CD14-positive monocyte (primary cell): ENCODE results near the gene PER2. TPM values are rescaled to one million over a fixed set of nuclear protein-coding genes. Genes with fewer than 3 reads are reported as not detected.

Experiments used
- DNase-seq, 3 donors: peaks; one replicate each; pipeline ENCODE4 v3.0.0-alpha.2; 2011 to 2022
- H2AFZ ChIP-seq: 2 replicates; pipeline ENCODE4 v1.6.0; 2012; ENCODE audit warnings: mild to moderate bottlenecking, low read depth, low read length, inconsistent platforms; ENCODE audit not compliant: insufficient read depth, poor library complexity, severe bottlenecking
- H3K27ac ChIP-seq, 2 donors: 1 replicate in 1 of 2; 2 replicates in 1 of 2; pipeline ENCODE4 v1.5.1; 2012 to 2013; ENCODE audit warnings: low read length in 2 of 2, control low read depth in 1 of 2, inconsistent platforms in 1 of 2, low read depth in 1 of 2, mild to moderate bottlenecking in 1 of 2
- H3K27me3 ChIP-seq, 2 donors: one replicate each; pipeline versions ENCODE4 v1.6.0 to v1.6.1; 2011 to 2013; ENCODE audit warnings: low read length in 2 of 2; ENCODE audit not compliant: control insufficient read depth in 2 of 2, insufficient read depth in 2 of 2
- H3K36me3 ChIP-seq, 2 donors: replicated peaks in 1 of 2; 1 replicate in 1 of 2; 2 replicates in 1 of 2; pipeline versions ENCODE4 v1.5.1 to v1.6.1; 2012 to 2013; ENCODE audit warnings: low read length in 2 of 2, control low read depth in 1 of 2, inconsistent platforms in 1 of 2, mild to moderate bottlenecking in 1 of 2; ENCODE audit not compliant: insufficient read depth in 2 of 2, control insufficient read depth in 1 of 2
- H3K4me1 ChIP-seq, 2 donors: 1 replicate in 1 of 2; 2 replicates in 1 of 2; pipeline versions ENCODE4 v1.5.1 to v1.6.1; 2012 to 2013; ENCODE audit warnings: low read length in 2 of 2, control low read depth in 1 of 2, inconsistent platforms in 1 of 2, mild to moderate bottlenecking in 1 of 2, moderate library complexity in 1 of 2; ENCODE audit not compliant: insufficient read depth in 2 of 2, control insufficient read depth in 1 of 2
- H3K4me2 ChIP-seq: replicated peaks from 2 replicates; pipeline ENCODE3; 2012; ENCODE audit warnings: low read length, moderate library complexity, mild to moderate bottlenecking; ENCODE audit not compliant: poor library complexity, severe bottlenecking; ENCODE audit errors: extremely low read depth
- H3K4me3 ChIP-seq, 3 experiments: fragments of 200-600 bp in 1 of 3; sonication (generic) in 1 of 3; replicated peaks in 1 of 3; 1 replicate in 2 of 3; 2 replicates in 1 of 3; pipeline ENCODE4 v1.5.1; 2011 to 2013; ENCODE audit warnings: low read length in 3 of 3, mild to moderate bottlenecking in 3 of 3, control low read depth in 2 of 3, low read depth in 2 of 3, inconsistent platforms in 1 of 3, moderate library complexity in 1 of 3
- H3K79me2 ChIP-seq: 2 replicates; pipeline ENCODE4 v1.6.0; 2012; ENCODE audit warnings: mild to moderate bottlenecking, control low read depth, inconsistent platforms, low read length, moderate library complexity; ENCODE audit not compliant: insufficient read depth
- H3K9ac ChIP-seq: 2 replicates; pipeline ENCODE4 v1.6.0; 2017; ENCODE audit warnings: low read length, mild to moderate bottlenecking; ENCODE audit not compliant: insufficient read depth, poor library complexity, severe bottlenecking
- H3K9me3 ChIP-seq, 2 donors: replicated peaks in 1 of 2; 1 replicate in 1 of 2; 2 replicates in 1 of 2; pipeline versions ENCODE4 v1.5.1 to v1.6.1; 2012 to 2013; ENCODE audit warnings: low read length in 2 of 2, control low read depth in 1 of 2; ENCODE audit not compliant: control insufficient read depth in 1 of 2, insufficient read depth in 1 of 2
- H4K20me1 ChIP-seq: 2 replicates; pipeline ENCODE4 v1.6.0; 2012; ENCODE audit warnings: mild to moderate bottlenecking, low read length, control low read depth, moderate library complexity; ENCODE audit not compliant: insufficient read depth
- H3K27ac Mint-ChIP-seq, 7 donors: one replicate each; pipeline ENCODE4 v1.8.0; 2020; ENCODE audit warnings: mild to moderate bottlenecking in 7 of 7, mixed read lengths in 7 of 7, moderate library complexity in 6 of 7, inconsistent platforms in 2 of 7
- H3K27me3 Mint-ChIP-seq, 3 donors: one replicate each; pipeline ENCODE4 v1.8.0; 2021 to 2022; ENCODE audit warnings: low read depth in 3 of 3, mild to moderate bottlenecking in 3 of 3, mixed read lengths in 3 of 3, moderate library complexity in 3 of 3, inconsistent platforms in 1 of 3
- H3K36me3 Mint-ChIP-seq, 2 donors: one replicate each; pipeline ENCODE4 v1.8.0; 2020; ENCODE audit warnings: mixed read lengths in 2 of 2, inconsistent platforms in 1 of 2, mild to moderate bottlenecking in 1 of 2
- H3K4me1 Mint-ChIP-seq: one replicate; pipeline ENCODE4 v1.8.0; 2020; ENCODE audit warnings: mild to moderate bottlenecking, mixed read lengths
- H3K4me3 Mint-ChIP-seq, 2 donors: one replicate each; pipeline ENCODE4 v1.8.0; 2020; ENCODE audit warnings: mild to moderate bottlenecking in 2 of 2, mixed read lengths in 2 of 2, moderate library complexity in 1 of 2
- H3K9me3 Mint-ChIP-seq, 7 donors: one replicate each; pipeline ENCODE4 v1.8.0; 2020 to 2022; ENCODE audit warnings: mixed read lengths in 7 of 7, mild to moderate bottlenecking in 6 of 7, moderate library complexity in 6 of 7, inconsistent platforms in 2 of 7
- CTCF ChIP-seq: fragments of 200-600 bp; IDR thresholded peaks from one replicate; pipeline ENCODE4 v1.8.0; 2022; ENCODE audit warnings: antibody characterized with exemption, mild to moderate bottlenecking
- WGBS: methylation state at CpG from one replicate; pipeline ENCODE4 v1.1.5; 2013; ENCODE audit warnings: missing lambda C conversion rate; ENCODE audit not compliant: insufficient coverage; 5-methylcytosine and 5-hydroxymethylcytosine counted together
- intact Hi-C, 2 donors: fragments of 100-400 bp; cut with micrococcal nuclease; formaldehyde crosslinking; loops; one replicate each; pipeline versions ENCODE4 v1.15.0 to v1.15.1; 2023
- polyA plus RNA-seq, 3 donors: library from polyadenylated mRNA; depleted of rRNA in 1 of 3; unstranded in 2 of 3; stranded (reverse) in 1 of 3; fragments of 300-500 nt in 2 of 3; fragments of >200 nt in 1 of 3; fragmentation: Illumina TruSeq in 2 of 3; gene quantifications; 1 replicate in 2 of 3; 2 replicates in 1 of 3; pipeline ENCODE4 v1.2.3, GENCODE V29; 2012 to 2021

Gene PER2
- polyA plus RNA-seq, 3 donors, result 1.6 to 5.6 (median 3.1) TPM

- Histone ChIP-seq H3K36me3 (no peaks in the 10 kb centered on the region), H3K4me3 (no peak overlapping the region), H3K79me2 (no peaks in the 10 kb centered on the region), H3K9me3 (peaks cover 0 to 8% of the 10 kb centered on the region in 2 donors), H3K4me2 (no peak overlapping the region), H3K27me3 (peaks cover 0 to 6% of the 10 kb centered on the region in 2 donors), H4K20me1 (no peaks in the 10 kb centered on the region), H3K9ac (no peak overlapping the region), H3K27ac (no peak overlapping the region), H2AFZ (no peak overlapping the region), H3K4me1 (peaks cover 11 to 14% of the 10 kb centered on the region in 2 donors)
- H3K4me1 Mint-ChIP-seq, result peaks cover 14% of the 10 kb centered on the region
- 87% methylated on average over 4 of the region's 4 CpGs for WGBS
- TF ChIP-seq CTCF, result no peak
- H3K27me3 Mint-ChIP-seq, result peaks cover 7 to 56% (median 53%) of the 10 kb centered on the region in 3 donors
- no peak for DNase-seq
- H3K9me3 Mint-ChIP-seq, result peaks cover 0 to 19% (median 7%) of the 10 kb centered on the region in 7 donors
- peak overlapping the region in 1 of 7 donors; percentile 51 for H3K27ac Mint-ChIP-seq
- intact Hi-C loops, result no loop called here
- no peak overlapping the region for H3K4me3 Mint-ChIP-seq
- peaks cover 12 to 27% of the 10 kb centered on the region in 2 donors for H3K36me3 Mint-ChIP-seq
Observed at GRCh38 chr2:238228700-238229099, 59.7 kb downstream of the PER2 start.

GRCh38 chr2:238227587-238228032 is 60.8 kb downstream of the PER2 start:
- Mint-ChIP-seq H3K27ac (peak overlapping the region in 1 of 7 donors; percentile 7), H3K4me1 (peaks cover 14% of the 10 kb centered on the region), H3K9me3 (peaks cover 0 to 16% (median 5%) of the 10 kb centered on the region in 7 donors), H3K27me3 (peaks cover 9 to 48% (median 46%) of the 10 kb centered on the region in 3 donors), H3K36me3 (peaks cover 12 to 27% of the 10 kb centered on the region in 2 donors), H3K4me3 (no peak overlapping the region)
- Histone ChIP-seq H2AFZ (no peak overlapping the region), H3K4me2 (no peak overlapping the region), H3K36me3 (no peaks in the 10 kb centered on the region), H3K27me3 (peaks cover 0 to 6% of the 10 kb centered on the region in 2 donors), H3K4me3 (no peak overlapping the region), H4K20me1 (no peaks in the 10 kb centered on the region), H3K4me1 (peaks cover 11 to 14% of the 10 kb centered on the region in 2 donors), H3K9me3 (peaks cover 0 to 8% of the 10 kb centered on the region in 2 donors), H3K79me2 (no peaks in the 10 kb centered on the region), H3K27ac (no peak overlapping the region), H3K9ac (no peak overlapping the region)
- WGBS, result 95% methylated on average over 3 of the region's 11 CpGs
- DNase-seq, result no peak
- intact Hi-C loops, result no loop called here
- no peak for TF ChIP-seq CTCF
